Measurements from ENCODE around the gene IL3. TPM values are rescaled to one million over a fixed set of nuclear protein-coding genes. Genes with fewer than 3 reads are reported as not detected.

Gene IL3
- total RNA-seq, 1 donor from 2014 or later = not detected

DNA sequence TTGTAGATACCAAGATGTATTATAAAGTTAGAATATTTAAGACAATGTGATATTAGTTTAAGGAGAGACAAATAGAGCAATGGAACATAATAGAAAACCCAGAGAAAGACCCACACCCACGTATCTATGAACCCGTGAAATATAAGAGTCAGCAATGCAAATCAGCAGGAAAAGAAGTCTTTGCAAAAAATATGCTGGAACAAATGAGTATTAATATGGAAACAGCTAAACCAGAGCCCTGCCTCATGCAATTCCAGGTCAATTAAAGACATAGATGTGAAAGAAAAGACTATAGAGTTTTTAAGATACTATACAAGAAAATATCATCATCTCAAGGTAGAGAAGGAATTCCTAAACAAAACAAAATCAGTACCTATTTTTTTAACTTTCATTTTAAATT lies 23.1 kb upstream of the IL3 start:
- Histone ChIP-seq H3K4me1 (ENCODE audit: insufficient read depth, low read length) (no peaks in the 10 kb centered on the region), H4K20me1 (ENCODE audit: insufficient read depth, low read length) (no peaks in the 10 kb centered on the region), H3K4me2 (ENCODE audit: low read length) (no peak overlapping the region), H3K79me2 (ENCODE audit: insufficient read depth, low read length) (no peaks in the 10 kb centered on the region), H3K4me3 (ENCODE audit: insufficient read depth, low read depth, low read length) (no peak overlapping the region), H3K9ac (ENCODE audit: low read length) (no peak overlapping the region), H3K27me3 (ENCODE audit: insufficient read depth, low read length) (peaks cover 3% of the 10 kb centered on the region), H3K27ac (ENCODE audit: low read depth, low read length) (no peak overlapping the region), H3K9me3 (ENCODE audit: insufficient read depth, low read depth, low read length) (no peaks in the 10 kb centered on the region), H2AFZ (ENCODE audit: low read depth, low read length) (no peak overlapping the region), H3K36me3 (ENCODE audit: insufficient read depth, low read length) (no peaks in the 10 kb centered on the region)
- DNase-seq (ENCODE audit: low read depth) = no peak
- no peak for FAIRE-seq
- H3K9me3 Mint-ChIP-seq (ENCODE audit: unreplicated experiment) = no peaks in the 10 kb centered on the region
- peaks cover 23% of the 10 kb centered on the region for H3K27me3 Mint-ChIP-seq (ENCODE audit: low read depth, unreplicated experiment)
- no peak overlapping the region for H3K27ac Mint-ChIP-seq (ENCODE audit: unreplicated experiment)
- H3K4me1 Mint-ChIP-seq (ENCODE audit: low read depth, unreplicated experiment) = no peaks in the 10 kb centered on the region
- TF ChIP-seq CTCF (IDR thresholded peaks at IDR 0.05; ENCODE audit: insufficient read depth, low read depth, low read length) (no peak), EZH2 (IDR thresholded peaks at IDR 0.05; ENCODE audit: insufficient read depth, low read length) (no peak)
- H3K4me3 Mint-ChIP-seq (ENCODE audit: unreplicated experiment) = no peak overlapping the region
- no peaks in the 10 kb centered on the region for H3K36me3 Mint-ChIP-seq (ENCODE audit: low read depth, unreplicated experiment)

GRCh38 chr5:132044207-132044606 lies 16.2 kb upstream of the IL3 start:
- DNase-seq (ENCODE audit: low read depth) (no peak), FAIRE-seq (no peak)
- TF ChIP-seq CTCF (IDR thresholded peaks at IDR 0.05; ENCODE audit: insufficient read depth, low read depth, low read length) (no peak), EZH2 (IDR thresholded peaks at IDR 0.05; ENCODE audit: insufficient read depth, low read length) (no peak)
- Mint-ChIP-seq H3K9me3 (ENCODE audit: unreplicated experiment) (peaks cover 3% of the 10 kb centered on the region), H3K4me1 (ENCODE audit: low read depth, unreplicated experiment) (no peaks in the 10 kb centered on the region), H3K36me3 (ENCODE audit: low read depth, unreplicated experiment) (peaks cover 2% of the 10 kb centered on the region), H3K27ac (ENCODE audit: unreplicated experiment) (no peak overlapping the region), H3K4me3 (ENCODE audit: unreplicated experiment) (no peak overlapping the region), H3K27me3 (ENCODE audit: low read depth, unreplicated experiment) (peaks cover 23% of the 10 kb centered on the region)
- H3K79me2 ChIP-seq (ENCODE audit: insufficient read depth, low read length) = no peaks in the 10 kb centered on the region
- H2AFZ ChIP-seq (ENCODE audit: low read depth, low read length) = no peak overlapping the region
- no peaks in the 10 kb centered on the region for H3K36me3 ChIP-seq (ENCODE audit: insufficient read depth, low read length)
- H4K20me1 ChIP-seq (ENCODE audit: insufficient read depth, low read length) = no peaks in the 10 kb centered on the region
- no peak overlapping the region for H3K9ac ChIP-seq (ENCODE audit: low read length)
- H3K27ac ChIP-seq (ENCODE audit: low read depth, low read length) = no peak overlapping the region
- H3K4me3 ChIP-seq (ENCODE audit: insufficient read depth, low read depth, low read length) = no peak overlapping the region
- H3K9me3 ChIP-seq (ENCODE audit: insufficient read depth, low read depth, low read length) = no peaks in the 10 kb centered on the region
- peaks cover under 1% of the 10 kb centered on the region for H3K27me3 ChIP-seq (ENCODE audit: insufficient read depth, low read length)
- no peaks in the 10 kb centered on the region for H3K4me1 ChIP-seq (ENCODE audit: insufficient read depth, low read length)
- no peak overlapping the region for H3K4me2 ChIP-seq (ENCODE audit: low read length)

GRCh38 chr5:132046880-132047299 lies 13.6 kb upstream of the IL3 start:
- DNase-seq (ENCODE audit: low read depth) (no peak), FAIRE-seq (no peak)
- H3K4me1 Mint-ChIP-seq (ENCODE audit: low read depth, unreplicated experiment) = no peaks in the 10 kb centered on the region
- TF ChIP-seq EZH2 (IDR thresholded peaks at IDR 0.05; ENCODE audit: insufficient read depth, low read length) (no peak), CTCF (IDR thresholded peaks at IDR 0.05; ENCODE audit: insufficient read depth, low read depth, low read length) (no peak)
- H3K79me2 ChIP-seq (ENCODE audit: insufficient read depth, low read length) = no peaks in the 10 kb centered on the region
- H3K27ac Mint-ChIP-seq (ENCODE audit: unreplicated experiment) = no peak overlapping the region
- peaks cover 2% of the 10 kb centered on the region for H3K36me3 Mint-ChIP-seq (ENCODE audit: low read depth, unreplicated experiment)
- H3K27ac ChIP-seq (ENCODE audit: low read depth, low read length) = no peak overlapping the region
- no peaks in the 10 kb centered on the region for H3K4me1 ChIP-seq (ENCODE audit: insufficient read depth, low read length)
- H3K9ac ChIP-seq (ENCODE audit: low read length) = no peak overlapping the region
- peaks cover 32% of the 10 kb centered on the region for H3K27me3 Mint-ChIP-seq (ENCODE audit: low read depth, unreplicated experiment)
- H3K4me3 Mint-ChIP-seq (ENCODE audit: unreplicated experiment) = no peak overlapping the region
- peaks cover 3% of the 10 kb centered on the region for H3K9me3 Mint-ChIP-seq (ENCODE audit: unreplicated experiment)
- H3K4me2 ChIP-seq (ENCODE audit: low read length) = no peak overlapping the region
- H4K20me1 ChIP-seq (ENCODE audit: insufficient read depth, low read length) = no peaks in the 10 kb centered on the region
- H2AFZ ChIP-seq (ENCODE audit: low read depth, low read length) = no peak overlapping the region
- no peaks in the 10 kb centered on the region for H3K36me3 ChIP-seq (ENCODE audit: insufficient read depth, low read length)
- no peak overlapping the region for H3K4me3 ChIP-seq (ENCODE audit: insufficient read depth, low read depth, low read length)
- H3K9me3 ChIP-seq (ENCODE audit: insufficient read depth, low read depth, low read length) = no peaks in the 10 kb centered on the region
- peaks cover 5% of the 10 kb centered on the region for H3K27me3 ChIP-seq (ENCODE audit: insufficient read depth, low read length)
